ACHN (cell line): ENCODE measurements around the gene CDHR2.
"Not testable (repeated sequence)": the region's sequence is repeated elsewhere in the genome, so short reads cannot be mapped to it uniquely, and the experiment has no call there.

Experiments used
- DNase-seq: peaks from one replicate; pipeline ENCODE4 v3.0.0-alpha.2; 2015
- in situ Hi-C: cut with HindIII; loops from 2 replicates; pipeline ENCODE4 v1.10.0; 2017; ENCODE audit warnings: low sequenced_read_pairs, low pct_ligation_motif_present, low pct_unique_long_range_greater_than_20kb

The CDHR2 gene

DNA sequence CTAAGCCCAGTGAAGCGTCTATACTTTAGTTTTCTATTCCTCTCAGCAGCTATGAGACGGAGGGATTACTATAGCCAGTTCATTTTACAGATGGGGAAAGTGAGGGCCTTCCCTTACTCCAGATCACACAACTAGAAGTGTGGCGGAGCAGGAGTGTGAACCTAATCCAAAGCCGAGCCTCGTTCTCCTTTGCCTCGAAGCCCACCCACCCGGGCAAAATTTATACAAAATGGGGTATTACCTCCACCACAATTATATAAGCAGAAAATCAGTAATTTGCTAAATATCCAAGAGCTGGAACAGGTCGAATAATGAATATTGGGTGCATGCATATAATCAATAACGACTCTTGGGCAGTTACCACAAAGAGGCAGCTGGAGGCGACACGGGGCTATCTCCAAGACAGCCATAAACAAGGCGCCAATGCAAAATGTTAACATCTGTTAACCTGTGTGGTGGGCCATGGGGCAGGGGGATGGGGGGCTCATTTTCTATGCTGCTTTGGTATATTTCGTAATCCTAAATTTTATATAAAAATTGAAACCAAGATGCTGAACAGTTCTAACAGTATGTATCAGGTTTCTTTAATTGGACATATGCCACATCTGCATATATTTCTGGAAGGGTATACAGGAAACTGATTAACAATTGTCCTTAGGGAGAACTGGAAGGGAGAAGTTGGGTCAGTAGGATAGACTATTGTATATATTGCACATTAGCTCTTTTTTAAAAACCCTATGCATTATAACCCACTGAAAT, 10.7 kb upstream of the CDHR2 start:
- in situ Hi-C loops: no loop called here
- DNase-seq: no peak

DNA sequence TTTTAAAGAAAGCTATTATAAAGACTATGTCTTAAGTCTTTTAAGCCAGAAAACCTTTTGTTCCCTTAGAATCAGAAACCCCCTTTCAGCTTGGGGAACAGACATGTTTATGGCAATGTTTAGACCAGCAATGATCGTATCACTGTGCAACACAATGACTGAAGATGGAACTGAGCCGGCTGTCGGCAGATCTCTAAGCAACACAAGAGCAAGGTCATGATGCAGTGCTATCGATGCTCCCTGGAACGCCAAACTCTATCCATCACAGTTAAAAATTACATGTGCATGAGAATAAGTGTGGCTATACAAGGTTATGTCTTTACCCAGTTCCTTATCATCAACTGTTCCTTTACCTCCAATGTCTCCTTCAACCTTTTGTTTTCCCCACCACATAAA, 10.2 kb upstream of the CDHR2 start:
- in situ Hi-C loops: no loop called here
- no peak for DNase-seq

DNA sequence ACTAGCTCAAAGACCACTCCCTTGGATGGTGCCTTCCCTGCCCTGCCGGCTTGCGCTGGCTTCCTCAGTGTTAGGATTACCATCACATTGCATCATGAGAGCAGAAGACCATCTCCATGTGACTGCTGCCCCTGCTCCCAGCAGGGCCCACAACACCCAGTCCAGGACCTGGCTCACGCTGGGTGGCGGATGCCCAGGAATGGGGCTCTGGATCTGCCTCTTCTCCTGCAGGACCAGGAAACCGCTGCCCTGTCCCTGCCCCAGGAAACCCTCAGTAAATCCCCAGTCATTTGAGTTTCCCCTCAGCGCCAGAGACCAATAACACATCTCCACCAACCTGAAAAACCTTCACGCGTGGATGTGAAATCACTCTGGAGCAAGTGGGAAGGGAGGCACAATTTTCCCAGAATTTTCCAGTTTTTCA, 8.7 kb upstream of the CDHR2 start:
- no peak for DNase-seq
- in situ Hi-C loops: no loop called here

DNA sequence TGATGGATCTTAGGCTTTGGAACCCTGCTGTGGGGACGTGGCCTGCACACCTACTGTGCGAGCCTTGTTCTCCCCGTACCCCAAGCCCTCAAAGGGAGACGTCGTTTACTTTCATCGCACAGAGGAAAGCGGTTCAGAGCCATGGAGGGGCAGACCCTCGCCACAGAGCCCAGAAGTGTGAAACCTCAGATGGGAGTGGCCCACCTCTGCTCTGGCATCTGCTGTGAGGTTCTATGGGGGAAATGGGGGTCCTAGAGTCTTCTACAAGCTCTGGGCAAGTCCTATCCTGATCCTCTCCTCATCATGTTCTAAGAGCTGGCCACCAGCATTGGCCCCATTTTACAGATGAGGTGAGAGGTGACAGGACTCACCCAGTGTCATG, 8.2 kb upstream of the CDHR2 start:
- in situ Hi-C loops: no loop called here
- no peak for DNase-seq

DNA sequence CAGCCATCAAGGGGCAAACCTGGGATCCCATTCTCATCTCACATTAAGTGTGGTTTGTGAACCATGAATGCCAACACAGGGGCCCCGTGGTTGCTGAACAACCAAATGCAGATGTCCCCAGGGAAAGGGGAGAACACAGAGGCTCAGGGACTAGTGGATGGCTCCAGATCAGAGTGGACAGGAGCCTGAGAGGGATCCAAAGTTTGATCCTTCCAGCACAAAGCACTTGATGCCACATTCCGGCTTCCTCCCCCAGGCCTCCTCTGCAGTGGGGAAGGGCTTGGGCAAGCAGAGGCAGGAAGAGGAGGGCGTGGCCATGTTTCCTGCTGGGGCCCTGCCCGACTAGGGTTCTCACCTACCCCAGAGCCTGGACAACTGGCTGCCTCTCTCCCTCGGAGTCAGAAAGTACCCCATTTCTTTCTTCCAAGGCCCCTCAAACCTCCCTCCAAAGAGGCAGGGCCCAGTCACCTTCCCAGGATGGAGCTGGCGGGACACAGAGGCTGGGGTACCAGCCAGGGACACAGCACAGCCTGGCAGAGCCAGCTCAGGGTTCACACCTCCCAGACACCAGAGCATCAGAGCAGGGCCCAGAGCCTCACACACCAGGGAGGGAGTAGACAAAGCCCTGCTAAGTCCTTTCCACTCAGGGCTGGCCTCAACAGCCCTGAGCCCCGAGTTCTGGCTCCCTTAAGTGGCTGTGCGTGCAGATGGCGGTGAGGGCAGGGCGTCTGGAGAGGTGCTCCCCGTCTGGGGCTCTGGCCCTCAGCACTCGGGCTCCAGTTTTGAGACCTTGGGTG, 7.6 kb upstream of the CDHR2 start:
- DNase-seq: no peak
- in situ Hi-C loops: no loop called here

DNA sequence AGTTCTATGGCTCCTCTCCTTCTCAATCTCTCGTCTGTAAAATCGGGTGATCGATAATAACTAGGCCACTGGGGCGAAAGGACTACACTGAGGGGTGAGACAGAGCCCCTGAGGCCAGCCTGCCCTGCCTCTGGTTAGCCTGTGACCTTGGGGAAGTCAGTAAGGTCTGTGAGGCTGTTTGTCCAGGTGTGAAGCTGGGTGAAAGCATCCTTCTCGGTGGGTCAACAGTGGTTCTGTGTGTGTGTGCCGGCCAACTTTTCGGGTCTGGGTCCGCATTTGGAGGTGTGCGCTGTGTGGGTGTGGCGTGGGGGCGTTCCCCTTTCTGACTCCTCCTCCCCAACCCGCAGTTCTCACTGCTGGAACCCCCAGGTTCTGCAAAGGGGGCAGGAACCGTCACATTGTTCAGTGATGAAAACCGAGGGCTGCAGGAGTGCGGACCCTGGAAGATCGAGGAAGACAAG, 7.0 kb upstream of the CDHR2 start:
- in situ Hi-C loops: no loop called here
- no peak for DNase-seq

DNA sequence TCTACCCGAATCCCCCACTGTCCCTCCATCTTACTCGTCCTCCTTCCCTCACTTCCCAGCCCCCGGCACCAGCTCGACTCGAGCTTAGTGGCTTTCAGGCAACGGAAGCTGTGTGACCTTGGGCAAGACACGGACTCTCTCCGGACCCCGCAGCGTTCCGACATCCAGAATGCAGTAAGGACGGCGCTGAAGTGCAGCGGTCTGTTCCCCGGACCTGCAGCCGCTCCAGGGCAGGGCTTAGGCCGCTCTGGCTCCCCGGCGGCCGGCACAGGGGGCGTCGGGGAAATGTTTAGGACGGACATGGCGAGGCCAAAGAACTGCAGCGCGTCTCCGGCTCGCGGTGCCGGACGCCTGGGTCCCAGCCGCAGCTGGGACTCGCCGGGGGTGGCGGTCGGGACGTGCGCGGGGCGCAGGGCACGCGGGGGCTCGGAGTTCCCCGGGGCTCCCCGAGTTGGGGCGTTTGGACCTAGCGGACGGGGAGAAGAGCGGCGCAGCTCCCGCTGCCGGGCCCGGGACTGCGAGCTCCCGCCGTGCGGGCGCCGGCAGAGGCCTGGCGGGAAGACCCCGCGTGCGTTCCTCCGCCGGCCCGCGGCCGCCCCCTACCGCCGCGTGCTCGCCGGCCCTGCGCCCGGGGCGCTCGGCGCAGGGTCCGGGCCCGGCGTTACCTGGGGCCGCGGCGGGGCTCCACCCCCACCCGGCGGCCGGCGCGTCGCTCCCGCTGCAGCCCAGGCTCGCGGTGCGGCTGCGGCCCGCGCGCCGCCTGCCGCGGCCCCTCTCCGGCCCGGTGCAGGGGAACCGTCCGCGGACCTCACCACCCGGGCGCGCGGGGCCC, 6.3 kb upstream of the CDHR2 start:
- in situ Hi-C loops: no loop called here
- DNase-seq: peak; percentile 43

DNA sequence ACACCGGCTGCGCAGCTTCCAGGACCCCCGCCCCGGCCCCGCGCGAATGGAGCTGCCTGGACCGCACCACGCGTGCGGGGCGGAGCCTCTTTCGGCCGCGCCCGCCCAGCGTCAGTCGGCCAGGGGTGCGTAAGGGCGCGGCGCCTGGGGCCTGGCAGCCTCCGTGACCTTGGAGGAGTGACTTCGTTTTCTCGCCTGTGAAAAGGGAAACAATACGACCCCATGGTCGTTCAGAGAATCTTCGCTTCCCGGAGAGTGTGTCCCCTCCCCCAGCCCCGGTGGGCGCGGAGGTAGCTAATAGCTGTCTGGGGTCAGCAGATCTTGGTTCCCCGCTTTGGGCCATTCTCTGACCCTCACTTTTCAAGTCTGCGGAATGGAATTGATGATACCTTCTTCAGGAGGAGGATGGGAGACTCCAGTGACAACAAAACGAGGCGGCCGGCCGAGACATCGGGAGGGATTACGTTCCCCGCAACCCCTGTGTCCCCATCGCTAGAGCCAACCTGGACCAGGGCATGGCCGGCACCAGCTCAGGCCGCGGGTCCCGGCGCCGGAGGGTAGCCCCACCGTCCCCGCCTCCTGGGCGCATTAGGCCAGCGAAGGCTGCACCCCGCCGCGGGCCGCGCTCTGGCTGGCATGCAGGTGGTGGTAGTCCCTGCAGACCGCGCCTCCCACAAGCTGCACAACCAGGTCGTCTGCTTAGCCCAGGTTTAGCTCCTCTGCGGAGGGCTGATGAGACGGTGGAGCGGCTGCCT, 5.5 kb upstream of the CDHR2 start:
- in situ Hi-C loops: no loop called here

DNA sequence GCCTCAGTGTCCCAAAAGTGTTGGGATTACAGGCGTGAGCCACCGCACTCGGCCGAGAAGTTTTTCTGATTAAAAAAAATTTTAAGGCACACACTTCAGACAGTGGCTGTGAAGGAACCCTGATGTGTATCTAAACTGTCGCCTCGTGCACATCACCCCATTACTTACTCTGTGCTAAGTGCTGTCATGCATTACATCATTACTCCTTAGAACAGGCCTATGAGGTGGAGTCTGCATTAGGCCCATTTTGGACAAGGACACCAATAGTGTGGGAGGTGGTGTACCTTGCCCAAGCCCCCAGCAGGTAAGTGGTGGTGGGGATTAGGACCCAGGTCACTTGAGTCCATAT, 3.8 kb upstream of the CDHR2 start:
- no peak for DNase-seq
- in situ Hi-C loops: no loop called here

More for the DNA sequence above, 5.5 kb upstream of the CDHR2 start:
- DNase-seq: peak; percentile 33

DNA sequence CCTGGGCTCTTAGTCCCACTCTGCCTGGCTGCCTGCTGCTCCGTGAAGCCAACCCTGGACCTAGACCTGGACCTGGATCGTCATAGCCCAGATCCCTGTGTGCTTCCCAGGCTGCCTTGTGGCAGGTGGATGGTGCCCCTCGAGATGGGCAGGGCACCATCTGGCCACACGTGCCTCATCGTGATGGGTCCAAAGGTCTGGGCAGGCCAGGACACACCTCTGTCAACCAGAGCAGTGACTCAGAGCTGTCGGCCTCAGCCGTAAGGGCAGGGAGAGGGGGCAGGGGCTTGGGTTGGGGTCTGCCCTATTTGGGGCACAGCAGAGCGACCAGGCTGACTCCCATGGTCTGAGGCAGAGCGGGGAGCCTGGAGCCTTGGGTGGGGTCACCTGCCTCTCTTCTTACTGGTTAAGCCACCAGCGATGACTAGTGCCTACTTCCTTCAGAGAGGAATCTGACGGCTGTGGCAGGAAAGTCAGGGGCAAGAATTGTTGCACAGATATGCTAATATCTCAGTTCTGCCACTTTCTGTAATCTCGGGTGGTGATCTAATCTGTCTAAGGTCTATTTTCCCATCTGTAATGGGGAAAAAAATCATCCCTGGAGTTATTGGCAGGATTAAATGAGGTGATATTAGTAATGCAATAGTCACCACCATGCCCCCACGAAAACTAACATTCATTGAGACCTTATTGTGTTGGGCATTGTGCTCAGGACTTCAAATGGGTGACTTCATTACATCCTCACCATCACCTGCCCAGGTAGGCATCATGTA, 3.2 kb upstream of the CDHR2 start:
- in situ Hi-C loops: no loop called here
- DNase-seq: no peak

DNA sequence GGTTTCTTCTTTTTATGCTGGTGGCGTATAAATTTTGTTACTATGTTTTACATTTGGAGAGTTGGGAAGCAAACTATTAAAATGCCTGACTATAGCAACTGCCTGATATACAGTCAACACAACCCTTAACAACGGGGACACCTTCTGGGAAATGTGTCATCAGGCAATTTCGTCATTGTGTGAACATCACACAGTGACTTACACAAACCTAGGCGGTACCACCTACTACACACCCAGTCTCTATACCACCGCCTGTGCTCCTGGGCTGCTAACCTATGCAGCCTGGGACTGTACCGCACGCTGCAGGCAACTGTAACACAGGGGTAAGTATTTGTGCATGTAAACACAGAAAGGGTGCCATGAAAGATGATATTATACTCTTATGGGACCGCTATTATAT, 1.3 kb upstream of the CDHR2 start:
- in situ Hi-C loops: no loop called here
- no peak for DNase-seq

DNA sequence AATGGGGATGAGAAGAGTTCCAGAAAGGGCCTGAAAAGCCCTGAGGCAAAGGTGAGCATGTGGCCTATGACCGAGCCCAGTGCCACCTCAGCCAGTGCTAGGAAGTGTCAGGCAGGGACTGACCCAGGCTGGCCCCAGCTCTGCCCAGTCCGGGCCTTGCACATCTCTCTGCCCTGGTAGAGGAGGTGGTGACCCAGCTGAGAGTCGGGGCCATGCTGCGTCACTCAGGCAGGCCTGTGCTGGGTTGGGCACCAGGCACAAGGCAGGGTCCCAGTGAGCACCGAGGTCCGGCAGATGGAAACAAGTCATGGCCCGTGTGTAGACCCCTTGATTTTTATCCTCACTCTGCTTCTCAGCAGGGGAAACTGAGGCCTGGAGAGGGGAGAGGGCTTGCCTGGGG, 729 bp downstream of the CDHR2 start:
- in situ Hi-C loops: no loop called here
- no peak for DNase-seq

DNA sequence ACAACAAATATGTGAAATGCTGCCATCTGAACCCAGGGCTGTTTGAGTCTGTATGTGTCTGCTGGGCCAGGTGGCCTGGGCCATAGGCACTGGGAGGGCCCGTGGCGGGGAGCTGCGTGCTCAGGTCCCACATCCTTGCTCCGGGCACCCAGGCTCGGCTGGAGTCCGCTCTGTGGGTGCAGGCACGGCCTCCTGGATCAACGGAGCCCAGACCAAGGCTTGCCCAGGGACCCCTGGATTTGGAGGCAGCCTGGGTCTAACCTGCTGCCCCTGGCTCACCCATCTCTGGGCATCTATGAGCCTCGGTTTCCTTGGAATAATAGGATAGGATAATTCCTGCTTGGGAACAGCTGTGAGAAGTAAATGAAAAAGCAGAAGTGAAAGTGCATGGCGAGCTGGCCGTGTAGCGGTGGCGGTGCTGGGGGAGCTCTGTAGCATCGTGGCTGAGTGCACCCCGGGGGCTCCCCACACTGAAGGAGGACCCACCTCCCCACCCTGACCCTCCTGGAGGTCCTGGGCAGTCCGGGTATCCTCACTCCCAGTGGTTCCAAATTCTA, 1.2 kb downstream of the CDHR2 start:
- in situ Hi-C loops: no loop called here
- DNase-seq: no peak

DNA sequence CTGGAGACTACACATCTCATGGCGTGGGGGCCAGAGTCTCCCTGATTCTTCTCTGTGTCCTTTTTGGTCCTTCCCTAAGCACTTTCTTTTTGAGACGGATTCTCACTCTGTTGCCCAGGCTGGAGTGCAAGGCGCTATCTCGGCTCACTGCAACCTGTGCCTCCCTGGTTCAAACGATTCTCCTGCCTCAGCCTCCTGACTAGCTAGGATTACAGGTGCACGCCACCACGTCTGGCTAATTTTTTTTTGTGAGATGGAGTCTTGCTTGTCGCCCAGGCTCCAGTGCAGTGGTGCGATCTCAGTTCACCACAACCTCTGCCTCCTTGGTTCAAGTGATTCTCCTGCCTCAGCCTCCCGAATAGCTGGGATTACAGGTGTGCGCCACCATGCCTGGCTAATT, 1.8 kb downstream of the CDHR2 start:
- DNase-seq, in situ Hi-C loops: not testable (repeated sequence)

DNA sequence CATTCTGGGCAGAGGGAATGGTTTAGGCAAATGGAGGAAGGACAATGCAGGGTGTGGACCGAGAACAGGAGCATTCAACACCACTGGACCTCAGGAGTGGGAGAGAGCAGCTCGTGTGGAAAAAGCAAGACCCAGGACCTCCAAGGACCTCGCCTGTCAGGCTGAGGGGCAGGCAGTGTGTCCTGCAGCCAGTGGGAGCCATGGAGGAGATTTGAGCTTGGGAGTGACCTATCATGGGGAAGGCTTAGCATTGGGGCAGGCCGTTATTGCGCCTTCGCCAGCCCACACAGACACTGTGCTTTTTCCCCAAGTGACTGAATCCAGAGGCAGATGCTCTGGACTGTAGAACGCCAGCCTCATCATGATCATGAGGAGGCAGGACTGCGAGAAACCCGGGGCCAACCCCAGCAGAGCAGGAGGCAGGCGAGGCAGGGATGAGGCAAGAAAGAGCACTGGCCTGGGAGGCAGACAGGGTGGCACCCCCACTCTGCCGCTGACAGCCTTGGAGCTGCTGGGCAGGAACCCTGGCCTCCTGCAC, 3.3 kb downstream of the CDHR2 start:
- DNase-seq: no peak
- in situ Hi-C loops: no loop called here

DNA sequence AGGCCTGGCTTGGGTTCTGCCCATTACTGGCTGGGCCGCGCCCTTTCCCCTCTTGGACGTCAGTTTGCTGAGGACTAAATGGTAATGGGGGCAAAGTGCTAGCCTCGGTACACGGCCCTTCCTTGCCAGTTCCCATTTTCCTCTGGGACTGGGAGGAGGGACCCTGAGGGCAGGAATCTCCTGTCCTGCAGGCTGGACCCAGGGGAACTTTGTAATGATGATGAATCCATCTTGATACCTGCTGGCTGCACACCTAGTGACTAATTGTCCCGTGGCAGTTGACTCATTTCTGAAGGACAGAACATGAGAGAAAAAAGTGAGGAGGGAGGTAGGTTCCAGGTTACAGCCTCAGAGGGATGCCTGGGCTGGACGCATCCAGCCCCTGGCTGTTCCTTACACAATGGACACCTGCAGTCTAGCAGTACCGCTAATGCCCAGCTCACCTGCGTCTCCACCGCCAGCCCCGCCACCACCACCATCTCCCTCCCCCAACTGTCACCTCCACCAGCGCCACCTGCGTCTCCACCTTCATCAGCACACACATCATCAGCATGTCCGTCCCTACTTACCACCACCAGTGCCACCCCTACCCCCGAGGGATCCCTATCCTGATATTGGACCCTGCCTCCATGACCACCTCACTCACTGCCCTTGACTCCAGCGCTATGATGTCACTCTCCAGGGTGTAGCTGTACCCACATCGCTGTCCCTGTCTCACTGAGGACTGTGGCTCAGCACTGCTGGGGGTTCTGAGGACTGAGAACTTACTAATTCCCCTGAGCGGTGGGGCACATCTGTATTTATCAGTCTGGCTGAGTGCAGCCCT, 4.3 kb downstream of the CDHR2 start:
- DNase-seq: no peak
- in situ Hi-C loops: no loop called here

DNA sequence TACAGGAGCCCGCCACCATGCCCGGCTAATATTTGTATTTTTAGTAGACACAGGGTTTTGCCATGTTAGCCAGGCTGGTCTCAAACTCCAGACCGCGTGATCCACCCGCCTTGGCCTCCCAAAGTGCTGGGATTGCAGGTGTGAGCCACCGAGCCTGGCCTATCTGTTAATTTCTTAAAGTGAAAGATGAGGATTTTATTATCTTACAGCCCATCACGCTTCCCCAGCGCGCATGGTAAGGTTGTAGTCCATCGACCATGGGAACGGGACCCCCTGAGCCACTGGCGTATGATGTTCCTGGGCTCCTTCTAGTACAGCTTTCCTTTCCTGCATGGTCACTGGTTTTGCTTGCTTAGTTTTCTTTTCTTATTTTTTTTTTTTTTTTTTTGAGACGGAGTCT, 8.7 kb downstream of the CDHR2 start:
- DNase-seq: no peak
- in situ Hi-C loops: no loop called here
